HEK293 (cell line): Measurements from ENCODE around the gene RASA3.

Source experiments
- CTCF ChIA-PET: fragments of 350-600 bp; formaldehyde crosslinking; extraction: SDS; loops from one replicate; lab custom pipeline; 2021; ENCODE audit warnings: antibody characterized with exemption; lab: Yijun Ruan, JAX
- POLR2A ChIA-PET: fragments of 300-600 bp; formaldehyde crosslinking; extraction: SDS; loops from one replicate; lab custom pipeline; 2020; ENCODE audit warnings: antibody characterized with exemption, inconsistent platforms; lab: Yijun Ruan, JAX
- H3K27ac ChIP-seq: fragments of 200-500 bp; sonication (Bioruptor generic); 2 replicates; pipeline ENCODE4 v1.5.1; 2014; ENCODE audit warnings: low read depth, low read length, control low read depth, inconsistent platforms; ENCODE audit errors: extremely low read depth
- H3K36me3 ChIP-seq, 2 experiments: fragments of 200-500 bp in 1 of 2; sonication (Bioruptor generic) in 1 of 2; 1 replicate in 1 of 2; 2 replicates in 1 of 2; pipeline ENCODE4 v1.5.1; 2014 to 2017; ENCODE audit warnings: inconsistent platforms in 2 of 2, low read length in 2 of 2; ENCODE audit not compliant: control insufficient read depth in 2 of 2, insufficient read depth in 1 of 2
- H3K4me1 ChIP-seq: fragments of 200-500 bp; sonication (Bioruptor generic); 2 replicates; pipeline ENCODE4 v1.5.1; 2014; ENCODE audit warnings: mild to moderate bottlenecking, low read length, inconsistent platforms; ENCODE audit not compliant: control insufficient read depth, insufficient read depth
- H3K4me3 ChIP-seq: 2 replicates; pipeline ENCODE4 v1.5.1; 2011; ENCODE audit warnings: low read depth, mild to moderate bottlenecking, control low read depth, low read length, moderate library complexity
- H3K9me3 ChIP-seq: fragments of 200-500 bp; sonication (Bioruptor generic); 2 replicates; pipeline ENCODE4 v1.5.1; 2014; ENCODE audit warnings: low read depth, low read length, inconsistent platforms; ENCODE audit not compliant: control insufficient read depth, insufficient read depth
- CTCF ChIP-seq: fragments of 450-650 bp; formaldehyde crosslinking; IDR thresholded peaks from 2 replicates; pipeline ENCODE4 v1.5.1; 2016; ENCODE audit warnings: missing biosample characterization, missing genetic modification characterization
- GLI2 ChIP-seq: fragments of 450-650 bp; formaldehyde crosslinking; IDR thresholded peaks from 2 replicates; pipeline ENCODE4; 2017; ENCODE audit warnings: missing biosample characterization, missing genetic modification characterization, low read depth, borderline replicate concordance
- HOXC10 ChIP-seq: sonication (generic); formaldehyde crosslinking; IDR thresholded peaks from 2 replicates; pipeline ENCODE4 v1.8.1; 2023; ENCODE audit warnings: mild to moderate bottlenecking, missing genetic modification reagents
- KLF7 ChIP-seq: fragments of 450-650 bp; formaldehyde crosslinking; IDR thresholded peaks from 2 replicates; pipeline ENCODE4 v1.5.1; 2016; ENCODE audit warnings: missing biosample characterization, missing genetic modification characterization, borderline replicate concordance
- REPIN1 ChIP-seq: fragments of 450-650 bp; formaldehyde crosslinking; IDR thresholded peaks from 2 replicates; pipeline ENCODE4 v1.5.1; 2017; ENCODE audit warnings: missing biosample characterization, missing genetic modification characterization, low read depth
- TRIM28 ChIP-seq: IDR thresholded peaks from 2 replicates; pipeline ENCODE4 v1.6.1; 2011; ENCODE audit warnings: low read length, control low read depth, borderline replicate concordance
- ZBTB10 ChIP-seq: fragments of 450-650 bp; formaldehyde crosslinking; IDR thresholded peaks from 2 replicates; pipeline ENCODE4 v1.5.1; 2016; ENCODE audit warnings: missing biosample characterization, missing genetic modification characterization
- ZBTB8A ChIP-seq: fragments of 450-650 bp; formaldehyde crosslinking; IDR thresholded peaks from 2 replicates; pipeline ENCODE4 v1.5.1; 2016; ENCODE audit warnings: missing biosample characterization, missing genetic modification characterization
- ZFP37 ChIP-seq: fragments of 450-650 bp; formaldehyde crosslinking; IDR thresholded peaks from 2 replicates; pipeline ENCODE4 v1.5.1; 2016; ENCODE audit warnings: missing biosample characterization, missing genetic modification characterization
- ZNF121 ChIP-seq: fragments of 450-650 bp; formaldehyde crosslinking; IDR thresholded peaks from 2 replicates; pipeline ENCODE4 v1.5.1; 2016; ENCODE audit warnings: missing biosample characterization, missing genetic modification characterization
- ZNF133 ChIP-seq: fragments of 450-650 bp; formaldehyde crosslinking; IDR thresholded peaks from 2 replicates; pipeline ENCODE4 v1.5.1; 2016; ENCODE audit warnings: missing biosample characterization, missing genetic modification characterization
- ZNF16 ChIP-seq: fragments of 450-650 bp; formaldehyde crosslinking; IDR thresholded peaks from 2 replicates; pipeline ENCODE4 v1.5.1; 2016; ENCODE audit warnings: low read depth, missing biosample characterization, missing genetic modification characterization
- ZNF2 ChIP-seq: fragments of 450-650 bp; formaldehyde crosslinking; IDR thresholded peaks from 2 replicates; pipeline ENCODE4 v1.5.1; 2016; ENCODE audit warnings: missing biosample characterization, missing genetic modification characterization
- ZNF302 ChIP-seq: fragments of 450-650 bp; formaldehyde crosslinking; IDR thresholded peaks from 2 replicates; pipeline ENCODE4 v1.5.1; 2016; ENCODE audit warnings: missing biosample characterization, missing genetic modification characterization, low read depth
- ZNF416 ChIP-seq: fragments of 450-650 bp; formaldehyde crosslinking; IDR thresholded peaks from 2 replicates; pipeline ENCODE4 v1.5.1; 2016; ENCODE audit warnings: missing biosample characterization, missing genetic modification characterization
- ZNF426 ChIP-seq: fragments of 450-650 bp; formaldehyde crosslinking; IDR thresholded peaks from 2 replicates; pipeline ENCODE4 v1.5.1; 2017; ENCODE audit warnings: missing biosample characterization, missing genetic modification characterization, mild to moderate bottlenecking, inconsistent platforms, moderate library complexity
- ZNF514 ChIP-seq: fragments of 450-650 bp; formaldehyde crosslinking; IDR thresholded peaks from 2 replicates; pipeline ENCODE4 v1.5.1; 2016; ENCODE audit warnings: missing biosample characterization, missing genetic modification characterization
- ZNF521 ChIP-seq: fragments of 450-650 bp; formaldehyde crosslinking; IDR thresholded peaks from 2 replicates; pipeline ENCODE4 v1.5.1; 2017; ENCODE audit warnings: missing biosample characterization, mild to moderate bottlenecking, missing genetic modification characterization
- ZNF596 ChIP-seq: fragments of 450-650 bp; IDR thresholded peaks from 2 replicates; pipeline ENCODE4 v1.5.0; 2018; ENCODE audit warnings: missing biosample characterization, mild to moderate bottlenecking, missing genetic modification characterization, moderate library complexity
- ZNF610 ChIP-seq: fragments of 450-650 bp; formaldehyde crosslinking; IDR thresholded peaks from 2 replicates; pipeline ENCODE4 v1.5.1; 2016; ENCODE audit warnings: missing biosample characterization, missing genetic modification characterization, borderline replicate concordance
- ZNF747 ChIP-seq: fragments of 450-650 bp; formaldehyde crosslinking; IDR thresholded peaks from 2 replicates; pipeline ENCODE4 v1.5.1; 2016; ENCODE audit warnings: missing biosample characterization, missing genetic modification characterization
- ZNF777 ChIP-seq: fragments of 450-650 bp; formaldehyde crosslinking; IDR thresholded peaks from 2 replicates; pipeline ENCODE4 v1.5.1; 2017; ENCODE audit warnings: missing biosample characterization, missing genetic modification characterization, borderline replicate concordance
- ZSCAN16 ChIP-seq: fragments of 450-650 bp; formaldehyde crosslinking; IDR thresholded peaks from 2 replicates; pipeline ENCODE4 v1.5.1; 2016; ENCODE audit warnings: missing biosample characterization, missing genetic modification characterization

Gene RASA3

DNA sequence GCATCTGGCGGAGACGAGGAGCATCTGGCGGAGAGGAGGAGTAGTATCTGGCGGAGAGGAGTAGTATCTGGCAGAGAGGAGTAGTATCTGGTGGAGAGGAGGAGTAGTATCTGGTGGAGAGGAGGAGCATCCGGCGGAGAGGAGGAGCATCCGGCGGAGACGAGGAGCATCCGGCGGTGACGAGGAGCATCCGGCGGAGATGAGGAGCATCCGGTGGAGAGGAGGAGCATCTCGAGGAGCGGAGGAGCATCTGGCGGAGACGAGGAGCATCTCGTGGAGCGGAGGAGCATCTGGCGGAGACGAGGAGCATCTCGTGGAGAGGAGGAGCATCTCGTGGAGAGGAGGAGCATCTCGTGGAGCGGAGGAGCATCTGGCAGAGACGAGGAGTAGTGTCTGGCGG, 177.2 kb downstream of the RASA3 start (continued):
- TF ChIP-seq ZNF416 (tag by site-specific recombination) (no peak), ZBTB10 (no peak), GLI2 (no peak), ZNF514 (tag by site-specific recombination) (no peak), CTCF (tag by site-specific recombination) (no peak), ZNF777 (tag by site-specific recombination) (no peak)

DNA sequence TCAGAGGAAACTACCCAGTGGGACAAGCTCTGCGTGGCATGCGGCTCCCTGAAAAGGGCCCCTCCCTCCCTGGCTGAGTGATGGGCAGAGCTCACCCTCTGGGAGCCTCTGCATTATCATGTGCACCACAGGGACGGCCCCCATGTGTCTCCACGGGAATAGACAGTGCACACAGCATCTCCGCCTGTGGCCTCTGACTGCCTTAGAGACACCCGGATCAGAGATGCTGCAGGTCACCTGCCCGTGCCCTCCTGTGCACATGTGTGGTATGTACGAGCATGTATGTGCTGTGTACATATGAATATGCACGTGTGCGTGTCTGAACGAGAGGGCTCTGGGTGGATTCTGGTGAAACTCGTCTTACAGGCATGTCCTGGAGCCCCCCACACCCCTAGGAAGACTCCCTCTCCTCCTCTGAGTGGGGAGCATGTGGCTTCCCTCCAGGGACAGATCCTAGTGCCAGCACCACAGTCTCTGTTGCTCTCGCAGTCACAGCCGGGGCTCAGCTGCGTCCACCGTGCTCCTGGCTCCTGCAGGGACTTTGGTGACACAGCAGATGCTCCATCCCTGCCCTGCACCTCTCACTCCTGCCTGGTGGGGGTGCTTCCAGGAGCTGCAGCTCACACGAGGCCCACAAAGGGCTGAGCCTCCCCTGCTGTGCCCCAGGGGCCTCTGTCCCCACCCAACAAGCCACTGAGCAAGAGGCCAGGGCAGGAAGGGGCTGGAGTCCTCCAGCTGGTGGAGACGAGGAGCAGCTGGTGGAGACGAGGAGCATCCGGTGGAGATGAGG, 178.2 kb downstream of the RASA3 start:
- H3K9me3 ChIP-seq, result no peaks in the 10 kb centered on the region
- TF ChIP-seq ZNF596 (tag by site-specific recombination) (no peak), KLF7 (tag by site-specific recombination) (no peak), ZNF133 (tag by site-specific recombination) (no peak), ZNF121 (tag by site-specific recombination) (no peak), ZNF302 (tag by site-specific recombination) (no peak), ZNF610 (tag by site-specific recombination) (no peak), ZNF747 (tag by site-specific recombination) (no peak), REPIN1 (tag by site-specific recombination) (no peak), ZNF521 (tag by site-specific recombination) (no peak), ZSCAN16 (no peak), TRIM28 (no peak), ZNF426 (no peak), HOXC10 (no peak), ZNF16 (no peak), ZBTB8A (tag by site-specific recombination) (no peak)
- ChIA-PET CTCF (no interaction called here), POLR2A (no interaction called here)
- no peak overlapping the region for H3K4me3 ChIP-seq
- no peaks in the 10 kb centered on the region for H3K36me3 ChIP-seq
- H3K27ac ChIP-seq, result no peak overlapping the region
- H3K4me1 ChIP-seq, result no peaks in the 10 kb centered on the region

DNA sequence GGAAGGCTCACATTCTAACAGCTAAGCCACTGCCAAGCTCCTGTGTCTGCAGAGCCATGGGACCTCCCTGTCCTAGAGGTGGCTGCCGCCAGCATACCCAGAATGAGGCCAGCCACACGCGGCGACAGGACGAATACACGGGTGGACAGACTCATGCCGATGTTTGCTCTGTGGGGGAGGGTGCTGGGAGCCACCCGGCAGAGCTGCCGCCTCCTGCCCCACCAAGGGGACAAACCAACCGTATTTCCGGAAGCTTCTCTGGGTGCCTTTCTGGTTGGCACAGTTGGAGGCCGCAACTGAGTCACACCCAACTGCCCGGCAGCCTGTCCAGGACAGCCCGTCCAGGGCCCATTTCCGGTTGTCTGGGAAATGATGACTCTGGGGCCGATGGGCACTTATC, 178.9 kb downstream of the RASA3 start:
- CTCF ChIA-PET, result interaction anchor here (0.6 to 0.9 kb wide), 3 partner anchors 10 to 229 kb away, joined by 3 to 7 read pairs (median 3); no protein-coding TSS in a partner anchor
- TF ChIP-seq ZFP37 (tag by site-specific recombination), result no peak
- no peak for TF ChIP-seq ZNF2 (tag by site-specific recombination)
- no peak overlapping the region for H3K4me3 ChIP-seq
- no peaks in the 10 kb centered on the region for H3K4me1 ChIP-seq
- H3K9me3 ChIP-seq, result no peaks in the 10 kb centered on the region
- POLR2A ChIA-PET, result no interaction called here
- H3K27ac ChIP-seq, result no peak overlapping the region
- H3K36me3 ChIP-seq, result no peaks in the 10 kb centered on the region
